Type B pancreatic cell (in vitro differentiated cells): ENCODE measurements around the gene CBLL1. TPM values are rescaled to one million over a fixed set of nuclear protein-coding genes. Genes with fewer than 3 reads are reported as not detected.

ENCODE experiments used
- DNase-seq: peaks from one replicate; pipeline ENCODE4 v3.0.0; 2021; ENCODE audit warnings: mixed read lengths; ENCODE audit not compliant: unreplicated experiment; ENCODE audit errors: extremely low spot score
- H3K27ac Mint-ChIP-seq: 2 replicates; pipeline ENCODE4 v1.8.0; 2021; ENCODE audit warnings: mild to moderate bottlenecking, mixed read lengths
- H3K27me3 Mint-ChIP-seq: 2 replicates; pipeline ENCODE4 v1.8.0; 2021; ENCODE audit warnings: mixed read lengths
- H3K36me3 Mint-ChIP-seq: 2 replicates; pipeline ENCODE4 v1.8.0; 2021; ENCODE audit warnings: mixed read lengths
- H3K4me1 Mint-ChIP-seq: one replicate; pipeline ENCODE4 v1.8.0; 2021; ENCODE audit warnings: mixed read lengths; ENCODE audit not compliant: unreplicated experiment
- H3K4me3 Mint-ChIP-seq: 2 replicates; pipeline ENCODE4 v1.8.0; 2021; ENCODE audit warnings: mild to moderate bottlenecking, mixed read lengths
- H3K9me3 Mint-ChIP-seq: 2 replicates; pipeline ENCODE4 v1.8.0; 2021; ENCODE audit warnings: mixed read lengths
- CTCF ChIP-seq: fragments of 200-600 bp; sonication (generic); conservative IDR thresholded peaks from 2 replicates; pipeline ENCODE4 v1.5.0; 2021; ENCODE audit warnings: antibody characterized with exemption, mild to moderate bottlenecking
- total RNA-seq: library from RNA; stranded (reverse); gene quantifications from 2 replicates; pipeline ENCODE4 v1.2.1, GENCODE V29; 2021; ENCODE audit warnings: low replicate concordance

Gene CBLL1
- total RNA-seq, 1 donor from 2014 or later, result 28.3 TPM

DNA sequence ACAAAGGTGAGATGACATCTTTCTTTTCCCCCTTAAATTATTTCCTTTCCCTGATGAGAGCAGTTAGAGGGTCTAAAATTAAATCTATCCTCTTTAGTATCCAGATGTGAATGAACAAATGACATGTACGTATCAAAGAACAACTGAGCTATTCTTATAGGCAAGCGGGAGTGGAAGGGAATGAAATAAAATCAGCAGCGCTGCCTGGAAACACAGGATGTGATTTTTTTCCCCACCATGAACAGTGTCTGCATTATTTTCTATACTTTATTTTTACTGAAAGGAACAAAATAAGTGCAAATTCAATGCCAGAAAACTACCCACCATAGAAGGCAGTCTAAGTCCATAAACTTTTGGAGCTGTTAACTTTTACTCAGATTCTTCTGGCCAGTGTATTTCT lies 42.8 kb upstream of the CBLL1 start:
- no peak overlapping the region for H3K4me3 Mint-ChIP-seq
- H3K4me1 Mint-ChIP-seq, result no peaks in the 10 kb centered on the region
- DNase-seq, result no peak
- no peak for TF ChIP-seq CTCF
- H3K27ac Mint-ChIP-seq, result no peak overlapping the region
- no peaks in the 10 kb centered on the region for H3K9me3 Mint-ChIP-seq
- no peaks in the 10 kb centered on the region for H3K36me3 Mint-ChIP-seq
- peaks cover 5% of the 10 kb centered on the region for H3K27me3 Mint-ChIP-seq

GRCh38 chr7:107703219-107703618 lies 40.7 kb upstream of the CBLL1 start:
- no peak overlapping the region for H3K4me3 Mint-ChIP-seq
- no peak for DNase-seq
- H3K9me3 Mint-ChIP-seq, result no peaks in the 10 kb centered on the region
- peaks cover 5% of the 10 kb centered on the region for H3K27me3 Mint-ChIP-seq
- H3K36me3 Mint-ChIP-seq, result no peaks in the 10 kb centered on the region
- no peaks in the 10 kb centered on the region for H3K4me1 Mint-ChIP-seq
- no peak for TF ChIP-seq CTCF
- no peak overlapping the region for H3K27ac Mint-ChIP-seq

DNA sequence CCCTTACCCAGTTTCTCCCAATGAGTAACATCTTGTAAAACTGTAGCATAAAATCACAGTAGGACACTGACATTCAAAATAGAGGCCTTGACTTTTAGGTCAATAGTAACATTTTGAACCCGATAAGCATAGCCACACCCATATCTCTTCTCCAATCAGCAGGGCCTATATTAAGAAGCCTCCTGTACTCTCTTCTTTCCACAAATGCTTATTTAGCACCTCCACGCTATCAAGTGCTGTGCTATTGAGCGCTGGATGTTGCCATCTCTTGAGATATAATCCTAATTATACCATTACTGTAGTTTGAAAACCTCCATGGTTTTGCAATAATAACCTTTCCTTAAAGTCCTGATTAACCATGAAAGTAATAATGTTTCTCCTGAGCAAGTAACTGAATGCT lies 40.1 kb upstream of the CBLL1 start:
- H3K9me3 Mint-ChIP-seq, result no peaks in the 10 kb centered on the region
- TF ChIP-seq CTCF, result no peak
- H3K27ac Mint-ChIP-seq, result no peak overlapping the region
- H3K4me3 Mint-ChIP-seq, result no peak overlapping the region
- H3K4me1 Mint-ChIP-seq, result no peaks in the 10 kb centered on the region
- peaks cover 5% of the 10 kb centered on the region for H3K27me3 Mint-ChIP-seq
- DNase-seq, result no peak
- no peaks in the 10 kb centered on the region for H3K36me3 Mint-ChIP-seq

- no peaks in the 10 kb centered on the region for H3K9me3 Mint-ChIP-seq
- TF ChIP-seq CTCF, result no peak
- H3K4me3 Mint-ChIP-seq, result no peak overlapping the region
- H3K4me1 Mint-ChIP-seq, result no peaks in the 10 kb centered on the region
- H3K27ac Mint-ChIP-seq, result no peak overlapping the region
- no peaks in the 10 kb centered on the region for H3K36me3 Mint-ChIP-seq
- DNase-seq, result no peak
- H3K27me3 Mint-ChIP-seq, result no peaks in the 10 kb centered on the region
Measured at GRCh38 chr7:107708956-107709355, 35.0 kb upstream of the CBLL1 start.

DNA sequence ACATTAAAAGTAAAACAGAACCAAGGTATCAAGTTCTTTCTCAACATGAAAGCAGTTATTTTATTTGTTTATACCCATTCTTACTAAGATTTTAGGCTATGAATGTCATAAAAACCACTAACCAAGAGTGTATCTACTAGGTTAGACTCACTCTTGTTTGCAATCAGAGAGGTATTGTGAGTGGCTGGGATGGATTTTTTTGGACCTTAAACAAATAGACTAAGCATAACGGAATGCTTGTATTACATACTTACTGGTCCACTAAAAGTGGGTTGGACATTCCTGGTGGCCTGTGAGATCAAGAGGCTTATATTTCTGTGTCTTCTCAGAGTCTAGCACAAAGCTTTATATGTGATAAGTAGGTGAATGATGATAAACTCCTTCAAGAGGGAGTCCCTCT lies 32.6 kb upstream of the CBLL1 start:
- DNase-seq, result no peak
- Mint-ChIP-seq H3K27ac (no peak overlapping the region), H3K4me3 (no peak overlapping the region), H3K27me3 (no peaks in the 10 kb centered on the region), H3K4me1 (no peaks in the 10 kb centered on the region), H3K36me3 (no peaks in the 10 kb centered on the region), H3K9me3 (no peaks in the 10 kb centered on the region)
- no peak for TF ChIP-seq CTCF

DNA sequence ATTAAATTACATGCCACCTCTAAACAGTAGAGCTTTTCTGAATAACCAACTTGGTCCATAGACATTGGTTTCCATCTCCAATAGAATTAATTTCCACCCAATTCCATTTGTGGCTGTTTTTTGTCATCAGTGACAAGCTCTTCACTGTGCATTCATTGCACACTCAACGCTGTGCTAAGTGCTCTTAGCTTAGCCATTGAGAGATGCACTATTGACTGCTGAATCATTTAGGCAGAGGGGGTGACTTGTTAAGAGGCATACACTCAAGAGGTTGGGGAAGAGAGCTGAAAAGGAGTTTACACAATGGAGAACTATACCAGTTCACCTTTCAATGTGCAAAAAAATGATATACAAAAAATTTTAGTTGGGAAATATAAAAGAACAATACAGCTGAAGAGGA lies 31.9 kb upstream of the CBLL1 start:
- H3K4me3 Mint-ChIP-seq, result no peak overlapping the region
- no peaks in the 10 kb centered on the region for H3K27me3 Mint-ChIP-seq
- H3K4me1 Mint-ChIP-seq, result no peaks in the 10 kb centered on the region
- no peak for TF ChIP-seq CTCF
- no peak for DNase-seq
- no peak overlapping the region for H3K27ac Mint-ChIP-seq
- no peaks in the 10 kb centered on the region for H3K9me3 Mint-ChIP-seq
- no peaks in the 10 kb centered on the region for H3K36me3 Mint-ChIP-seq
